H1 (cell line): ENCODE results near the gene PCGF3. TPM values are rescaled to one million over a fixed set of nuclear protein-coding genes. Genes with fewer than 3 reads are reported as not detected.

Experiments used
- CTCF ChIA-PET: fragments of 300-600 bp; sonication (Branson Sonifier 250); formaldehyde crosslinking; loops from one replicate; lab custom pipeline; 2021; ENCODE audit not compliant: partially characterized antibody; lab: Charles Lee
- POLR2A ChIA-PET: fragments of 300-600 bp; sonication (Branson Sonifier 250); formaldehyde crosslinking; loops from one replicate; lab custom pipeline; 2021; ENCODE audit warnings: inconsistent platforms; ENCODE audit not compliant: partially characterized antibody; lab: Charles Lee
- DNase-seq, 2 experiments: peaks; one replicate each; pipeline versions ENCODE4 v3.0.0 to v3.0.0-alpha.2; 2010 to 2022; ENCODE audit warnings: low spot score in 2 of 2, low read depth in 1 of 2, mixed read lengths in 1 of 2
- FAIRE-seq: peaks from 2 replicates; lab custom pipeline; 2011; peaks lifted over from hg19 to GRCh38; lab: Jason Lieb, UNC
- H2AFZ ChIP-seq: 2 replicates; pipeline ENCODE4 v1.8.1; 2012; ENCODE audit warnings: low read length, inconsistent platforms
- H2AK5ac ChIP-seq: 2 replicates; pipeline ENCODE4 v1.6.1; 2013; ENCODE audit warnings: low read depth, low read length
- H2BK120ac ChIP-seq: replicated peaks from 2 replicates; pipeline ENCODE3; 2013; ENCODE audit warnings: low read depth, low read length, inconsistent platforms
- H2BK12ac ChIP-seq: 2 replicates; pipeline ENCODE4 v1.6.1; 2013; ENCODE audit warnings: low read depth, low read length
- H2BK15ac ChIP-seq: 2 replicates; pipeline ENCODE4 v1.6.1; 2013; ENCODE audit warnings: low read length
- H2BK20ac ChIP-seq: 2 replicates; pipeline ENCODE4 v1.6.1; 2013; ENCODE audit warnings: low read length
- H2BK5ac ChIP-seq: 2 replicates; pipeline ENCODE4 v1.6.1; 2013; ENCODE audit warnings: low read depth, low read length
- H3K14ac ChIP-seq: 2 replicates; pipeline ENCODE4 v1.6.1; 2013; ENCODE audit warnings: inconsistent platforms; ENCODE audit not compliant: insufficient read length
- H3K18ac ChIP-seq: 2 replicates; pipeline ENCODE4 v1.6.1; 2013; ENCODE audit warnings: low read length; ENCODE audit errors: extremely low read depth
- H3K23ac ChIP-seq: 2 replicates; pipeline ENCODE4 v1.6.1; 2013; ENCODE audit warnings: inconsistent platforms; ENCODE audit not compliant: insufficient read length
- H3K23me2 ChIP-seq: 2 replicates; pipeline ENCODE4 v1.6.1; 2013; ENCODE audit warnings: low read depth, low read length
- H3K27ac ChIP-seq: 2 replicates; pipeline ENCODE4 v1.6.1; 2011; ENCODE audit warnings: low read depth, low read length, inconsistent platforms
- H3K27me3 ChIP-seq, 4 experiments: replicated peaks in 1 of 4; 1 replicate in 1 of 4; 2 replicates in 3 of 4; pipeline versions ENCODE4 v1.6.1 to v1.8.1; 2011 to 2013; ENCODE audit warnings: low read length in 3 of 4, mild to moderate bottlenecking in 3 of 4, inconsistent platforms in 2 of 4, mixed read lengths in 2 of 4, moderate library complexity in 1 of 4; ENCODE audit not compliant: control insufficient read depth in 3 of 4, insufficient read depth in 3 of 4; ENCODE audit errors: extremely low read depth in 1 of 4
- H3K36me3 ChIP-seq, 4 experiments: 2 replicates each; pipeline versions ENCODE4 v1.6.1 to v1.8.1; 2011 to 2013; ENCODE audit warnings: mild to moderate bottlenecking in 4 of 4, low read length in 3 of 4, moderate library complexity in 2 of 4, control low read depth in 1 of 4, inconsistent platforms in 1 of 4; ENCODE audit not compliant: insufficient read depth in 4 of 4, control insufficient read depth in 2 of 4
- H3K4ac ChIP-seq: replicated peaks from 2 replicates; pipeline ENCODE3; 2013; ENCODE audit warnings: low read length, low read depth, mixed read lengths, inconsistent platforms; ENCODE audit not compliant: insufficient read length
- H3K4me1 ChIP-seq, 4 experiments: replicated peaks in 1 of 4; 1 replicate in 1 of 4; 2 replicates in 3 of 4; pipeline versions ENCODE4 v1.6.1 to v1.8.1; 2011 to 2013; ENCODE audit warnings: low read length in 3 of 4, inconsistent platforms in 2 of 4, mixed read lengths in 1 of 4; ENCODE audit not compliant: insufficient read depth in 4 of 4, control insufficient read depth in 3 of 4
- H3K4me2 ChIP-seq, 2 experiments: 2 replicates each; pipeline versions ENCODE4 v1.6.1 to v1.8.1; 2011 to 2013; ENCODE audit warnings: low read depth in 2 of 2, low read length in 2 of 2, control low read depth in 1 of 2, inconsistent platforms in 1 of 2, mild to moderate bottlenecking in 1 of 2; ENCODE audit not compliant: insufficient read depth in 1 of 2
- H3K4me3 ChIP-seq, 4 experiments: fragments of 200-600, 300-600 bp in 1 of 4; sonication (generic), shearing (Covaris generic), sonication (Bioruptor Twin) in 1 of 4; 2 replicates each; pipeline versions ENCODE4 v1.5.1 to v1.8.1; 2011 to 2016; ENCODE audit warnings: low read length in 4 of 4, low read depth in 3 of 4, control low read depth in 2 of 4, inconsistent platforms in 2 of 4, mild to moderate bottlenecking in 2 of 4, mixed read lengths in 1 of 4, moderate library complexity in 1 of 4; ENCODE audit not compliant: insufficient read depth in 2 of 4; ENCODE audit errors: extremely low read depth in 1 of 4
- H3K56ac ChIP-seq: replicated peaks from 2 replicates; pipeline ENCODE3; 2013; ENCODE audit warnings: low read depth, mild to moderate bottlenecking, mixed read lengths, low read length, inconsistent platforms; ENCODE audit not compliant: insufficient read length
- H3K79me1 ChIP-seq: 2 replicates; pipeline ENCODE4 v1.6.1; 2013; ENCODE audit warnings: low read depth, low read length, control low read depth
- H3K79me2 ChIP-seq, 2 experiments: 2 replicates each; pipeline versions ENCODE4 v1.6.1 to v1.8.1; 2012 to 2013; ENCODE audit warnings: low read length in 2 of 2, mild to moderate bottlenecking in 2 of 2, inconsistent platforms in 1 of 2; ENCODE audit not compliant: insufficient read depth in 2 of 2, control insufficient read depth in 1 of 2
- H3K9ac ChIP-seq, 4 experiments: replicated peaks in 1 of 4; 1 replicate in 1 of 4; 2 replicates in 3 of 4; pipeline versions ENCODE4 v1.6.1 to v1.8.1; 2011 to 2013; ENCODE audit warnings: low read depth in 3 of 4, low read length in 3 of 4, control low read depth in 2 of 4, mild to moderate bottlenecking in 2 of 4, moderate library complexity in 2 of 4, inconsistent platforms in 1 of 4; ENCODE audit errors: extremely low read depth in 1 of 4
- H3K9me3 ChIP-seq, 2 experiments: 2 replicates each; pipeline versions ENCODE4 v1.6.1 to v1.8.1; 2012 to 2013; ENCODE audit warnings: mild to moderate bottlenecking in 2 of 2, moderate library complexity in 2 of 2, control low read depth in 1 of 2, inconsistent platforms in 1 of 2, low read depth in 1 of 2, low read length in 1 of 2, mixed read lengths in 1 of 2; ENCODE audit not compliant: insufficient read depth in 2 of 2
- H4K20me1 ChIP-seq, 2 experiments: replicated peaks in 1 of 2; 2 replicates each; pipeline versions ENCODE3 to v1.8.1; 2011 to 2013; ENCODE audit warnings: inconsistent platforms in 2 of 2, low read length in 2 of 2, mild to moderate bottlenecking in 1 of 2; ENCODE audit not compliant: insufficient read depth in 2 of 2, control insufficient read depth in 1 of 2
- H4K5ac ChIP-seq: 2 replicates; pipeline ENCODE4 v1.6.1; 2013; ENCODE audit warnings: low read length, low read depth, mixed read lengths, inconsistent platforms; ENCODE audit not compliant: insufficient read length
- H4K8ac ChIP-seq: 2 replicates; pipeline ENCODE4 v1.8.0; 2013; ENCODE audit warnings: mild to moderate bottlenecking, moderate library complexity, low read length, inconsistent platforms; ENCODE audit not compliant: insufficient read depth; ENCODE audit errors: extremely low read depth
- H4K91ac ChIP-seq: replicated peaks from 2 replicates; pipeline ENCODE3; 2013; ENCODE audit warnings: low read length, mixed read lengths, inconsistent platforms; ENCODE audit not compliant: insufficient read length
- BRCA1 ChIP-seq: IDR thresholded peaks from 2 replicates; pipeline ENCODE4 v1.6.1; 2012; ENCODE audit warnings: low read depth, low read length, improper control_type of control experiment
- CTBP2 ChIP-seq: IDR thresholded peaks from 2 replicates; pipeline ENCODE4 v1.7.0; 2011; ENCODE audit warnings: borderline replicate concordance, mild to moderate bottlenecking, moderate library complexity, mixed read lengths, low read length; ENCODE audit not compliant: insufficient read depth, insufficient read length
- JUND ChIP-seq: IDR thresholded peaks from 2 replicates; pipeline ENCODE4 v1.6.1; 2011; ENCODE audit warnings: mild to moderate bottlenecking, improper control_type of control experiment, low read length
- KDM1A ChIP-seq: fragments of 200-600, 300-600 bp; sonication (generic); IDR thresholded peaks from 2 replicates; pipeline ENCODE4 v1.7.1; 2016; ENCODE audit warnings: mild to moderate bottlenecking, low read length, borderline replicate concordance
- MAX ChIP-seq: IDR thresholded peaks from 2 replicates; pipeline ENCODE4 v1.6.1; 2012; ENCODE audit warnings: inconsistent platforms
- NANOG ChIP-seq: IDR thresholded peaks from 2 replicates; pipeline ENCODE4 v1.6.1; 2011; ENCODE audit warnings: low read length, low read depth, mild to moderate bottlenecking, inconsistent platforms; ENCODE audit not compliant: insufficient read depth, poor library complexity, severe bottlenecking
- RAD21 ChIP-seq, 2 experiments: IDR thresholded peaks in 1 of 2; conservative IDR thresholded peaks in 1 of 2; 2 replicates each; pipeline ENCODE4 v1.6.1; 2011; ENCODE audit warnings: low read depth in 2 of 2, low read length in 2 of 2, improper control_type of control experiment in 1 of 2, inconsistent platforms in 1 of 2, mild to moderate bottlenecking in 1 of 2, moderate library complexity in 1 of 2
- RBBP5 ChIP-seq: IDR thresholded peaks from 2 replicates; pipeline ENCODE4 v1.7.1; 2012; ENCODE audit warnings: low read depth, mild to moderate bottlenecking, inconsistent platforms, low read length, moderate library complexity, borderline replicate concordance
- RNF2 ChIP-seq: fragments of 200-900, 300-1000 bp; sonication (generic); IDR thresholded peaks from 2 replicates; pipeline ENCODE4 v1.7.1; 2016; ENCODE audit warnings: borderline replicate concordance, low read depth, mild to moderate bottlenecking, antibody characterized with exemption, low read length; ENCODE audit not compliant: poor library complexity, severe bottlenecking; ENCODE audit errors: missing control alignments
- SP1 ChIP-seq: IDR thresholded peaks from 2 replicates; pipeline ENCODE4 v1.6.1; 2011; ENCODE audit warnings: low read depth, low read length
- SRF ChIP-seq: IDR thresholded peaks from 2 replicates; pipeline ENCODE4 v1.6.1; 2011; ENCODE audit warnings: mild to moderate bottlenecking, low read depth, low read length, moderate library complexity
- USF2 ChIP-seq: IDR thresholded peaks from 2 replicates; pipeline ENCODE4 v1.6.1; 2011; ENCODE audit warnings: low read length, improper control_type of control experiment
- WGBS, 2 experiments: shearing (Covaris generic) in 1 of 2; methylation state at CpG; one replicate each; pipeline versions ENCODE4 v1.1.6 to v1.1.7; 2013 to 2015; ENCODE audit warnings: low lambda C conversion rate in 2 of 2, mixed read lengths in 2 of 2, inconsistent platforms in 1 of 2, low coverage in 1 of 2, missing lambda C conversion rate in 1 of 2; ENCODE audit not compliant: insufficient replicate concordance in 2 of 2, insufficient coverage in 1 of 2, insufficient read length in 1 of 2; ENCODE audit errors: extremely low coverage in 1 of 2, missing lambda C conversion rate in 1 of 2; 5-methylcytosine and 5-hydroxymethylcytosine counted together
- polyA plus RNA-seq, 7 experiments: library from polyadenylated mRNA; depleted of rRNA in 3 of 7; stranded (reverse) in 5 of 7; unstranded in 2 of 7; fragments of >200 nt in 5 of 7; fragments of 200-250 nt in 2 of 7; gene quantifications; 1 replicate in 5 of 7; 2 replicates in 1 of 7; 4 replicates in 1 of 7; pipeline versions ENCODE4 v1.2.1 to v1.2.3, GENCODE V29; 2011 to 2013; ENCODE audit warnings: missing spikeins in 2 of 7, mixed read lengths in 2 of 7
- total RNA-seq: library from RNA; stranded (reverse); fragmentation: NEBNext Ultra II Directional; extraction: Animal tissue kit (Norgen Biotek cat#: 25700); gene quantifications from 2 replicates; pipeline ENCODE4 v1.2.1, GENCODE V29; 2021

Gene PCGF3
- total and polyA plus RNA-seq, 2 of the 8 experiments (the other 6 are each of a cell fraction or from before 2014, with no cell fraction given) = 52.7 to 52.9 TPM

DNA sequence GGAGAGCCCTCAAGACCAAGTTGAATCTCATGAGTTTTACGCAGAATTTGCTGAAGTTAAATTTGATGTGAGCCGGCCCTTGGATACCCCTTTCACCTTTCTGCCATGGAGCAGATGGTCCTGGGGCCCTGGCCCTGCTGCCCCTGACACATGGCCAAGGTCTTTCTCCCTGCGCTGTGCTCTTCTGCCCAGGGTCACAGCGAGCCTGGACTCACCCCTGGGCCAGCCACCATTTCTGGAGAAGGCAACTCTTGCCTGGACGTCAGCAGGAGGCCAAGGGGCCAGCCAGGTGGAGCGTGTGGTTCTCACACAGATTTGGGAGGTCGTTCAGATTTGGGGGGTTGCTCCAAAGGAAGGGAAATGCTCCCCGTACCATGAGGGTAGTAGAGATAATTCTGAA is 30.0 kb downstream of the PCGF3 start:
- H2BK120ac ChIP-seq = no peak overlapping the region
- H3K23ac ChIP-seq = no peak overlapping the region
- no peaks in the 10 kb centered on the region for H3K23me2 ChIP-seq
- no peaks in the 10 kb centered on the region for H3K4me1 ChIP-seq
- peaks cover 2% of the 10 kb centered on the region; the same call in 1 of the 2 replicates for H3K79me1 ChIP-seq
- no peak for FAIRE-seq
- H2BK5ac ChIP-seq = no peak overlapping the region
- DNase-seq = no peak
- no peak overlapping the region for H2AFZ ChIP-seq
- H2BK12ac ChIP-seq = no peak overlapping the region
- H3K27me3 ChIP-seq = no peaks in the 10 kb centered on the region
- H3K4me2 ChIP-seq = no peak overlapping the region
- H3K14ac ChIP-seq = no peak overlapping the region
- H3K79me2 ChIP-seq = no peaks in the 10 kb centered on the region
- H3K36me3 ChIP-seq = peaks cover 23 to 65% (median 41%) of the 10 kb centered on the region in 4 experiments
- H4K8ac ChIP-seq = peak overlapping the region; percentile 25; the same call in 1 of the 2 replicates
- CTCF ChIA-PET = no interaction called here
- H3K9me3 ChIP-seq = peaks cover 0 to 5% of the 10 kb centered on the region in 2 experiments; a peak in 1 of 4 replicates
- H3K4ac ChIP-seq = no peak overlapping the region
- H4K5ac ChIP-seq = no peak overlapping the region
- no peak overlapping the region for H2BK15ac ChIP-seq
- H3K4me3 ChIP-seq = no peak overlapping the region
- no peak overlapping the region for H3K27ac ChIP-seq
- H2BK20ac ChIP-seq = no peak overlapping the region
- H4K91ac ChIP-seq = no peak overlapping the region
- POLR2A ChIA-PET = no interaction called here
- WGBS, 2 experiments = 94% methylated on average over 8 of the region's 8 CpGs; no CpG with 5 or more reads in 1 of the 2 experiments
- H3K9ac ChIP-seq = no peak overlapping the region
- H2AK5ac ChIP-seq = no peak overlapping the region
- no peak overlapping the region for H3K56ac ChIP-seq
- H3K18ac ChIP-seq = no peak overlapping the region
- peaks cover 8 to 10% of the 10 kb centered on the region in 2 experiments for H4K20me1 ChIP-seq
- TF ChIP-seq SRF (no peak), USF2 (no peak), MAX (no peak), BRCA1 (no peak), CTBP2 (no peak), RNF2 (no peak), RBBP5 (no peak), KDM1A (no peak), SP1 (no peak), RAD21 (IDR thresholded peaks at IDR 0.05 in 1 of 2, conservative IDR thresholded peaks at IDR 0.05 in 1 of 2; ENCODE audit: low read depth in 2 of 2, low read length in 2 of 2) (no peak), NANOG (no peak), JUND (no peak)
